GM21360 (cell line): Measurements from ENCODE around the gene ME3.

Experiments
- ATAC-seq: cut with Tn5 transposase; IDR thresholded peaks from one replicate; pipeline ENCODE4 v1.9.1; 2021; ENCODE audit warnings: mild to moderate bottlenecking, moderate library complexity; ENCODE audit not compliant: unreplicated experiment

Gene ME3

DNA sequence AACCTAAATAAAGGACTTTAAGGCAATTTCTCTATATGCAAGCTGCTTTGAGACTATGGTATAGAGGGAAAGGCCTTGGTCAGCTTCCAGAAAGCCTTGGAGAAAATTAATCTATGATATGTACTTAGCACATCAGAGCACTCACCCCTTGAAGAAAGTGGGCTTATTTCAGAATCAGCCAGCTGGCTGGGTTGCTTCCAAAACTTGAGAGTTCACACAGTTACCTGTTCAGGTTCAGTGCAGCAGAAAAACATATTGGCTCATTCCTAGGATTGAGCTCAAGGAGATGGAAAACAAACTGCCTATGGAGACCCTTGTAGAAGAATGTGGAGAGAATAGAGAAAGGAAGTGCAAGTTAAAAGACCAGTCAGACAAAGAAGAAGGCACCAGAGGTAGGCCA lies 275.1 kb downstream of the ME3 start:
- ATAC-seq, result no peak

DNA sequence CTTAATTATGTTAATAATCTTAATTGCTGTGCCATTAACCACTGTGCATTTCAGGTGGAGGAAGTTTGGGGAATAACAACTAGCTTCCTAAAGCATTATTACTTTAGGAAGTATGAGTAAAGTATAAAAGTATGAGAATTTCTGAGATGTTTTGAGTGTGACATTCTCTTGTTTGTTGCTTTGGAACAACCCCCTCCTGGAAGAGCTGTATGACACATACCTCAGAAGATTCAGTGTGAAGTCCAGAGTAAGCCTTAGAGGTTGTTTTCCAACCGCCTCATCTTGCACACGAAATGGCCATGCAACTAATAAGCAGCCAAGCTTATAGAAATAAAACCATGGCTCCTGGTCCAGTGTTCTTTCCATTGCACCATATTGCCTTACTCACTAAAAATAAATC lies 276.0 kb downstream of the ME3 start:
- no peak for ATAC-seq

DNA sequence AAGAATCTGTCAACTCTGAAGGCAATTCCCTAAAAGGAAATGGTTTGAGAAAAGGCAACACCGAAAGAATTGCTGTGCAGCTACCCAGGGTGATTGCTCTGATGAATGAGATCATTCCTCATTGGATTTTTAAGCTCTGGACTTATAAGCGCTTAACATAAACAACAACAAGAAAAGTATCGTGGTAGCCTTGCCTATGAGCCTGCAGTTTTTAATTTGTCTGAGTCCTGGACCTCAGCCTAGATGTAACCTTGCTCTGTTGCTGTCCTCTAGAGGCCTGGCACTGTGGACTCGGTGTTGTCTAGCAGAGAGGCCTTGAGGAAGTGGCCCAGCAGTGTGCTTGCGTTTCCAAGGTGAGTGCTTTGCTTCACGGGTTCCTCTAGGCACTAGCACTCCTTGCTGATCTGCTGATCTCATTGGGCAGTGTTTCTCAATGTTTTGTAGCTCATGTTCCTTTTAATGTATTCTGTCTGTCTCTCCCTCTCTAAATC lies 277.3 kb downstream of the ME3 start:
- no peak for ATAC-seq
